ENCODE measurements around the gene HEATR5A. TPM values are rescaled to one million over a fixed set of nuclear protein-coding genes. Genes with fewer than 3 reads are reported as not detected.

Gene HEATR5A
- total and polyA plus RNA-seq, 9 of the 15 experiments (the other 6 are each of a cell fraction or from before 2014, with no cell fraction given), result 8.0 to 50.9 (median 23.0) TPM

GRCh38 chr14:31283578-31284252 lies 136.6 kb downstream of the HEATR5A start (continued):
- TF ChIP-seq ZNF77 (CRISPR knock-in tag; IDR thresholded peaks at IDR 0.05) (no peak), C11orf30 (IDR thresholded peaks at IDR 0.05; ENCODE audit: low read depth) (peak; percentile 69), HLTF (IDR thresholded peaks at IDR 0.05) (no peak), HDAC1 (IDR thresholded peaks at IDR 0.05) (no peak), STAT5A (IDR thresholded peaks at IDR 0.05; ENCODE audit: borderline replicate concordance, low read length) (no peak), RBM17 (IDR thresholded peaks at IDR 0.05; ENCODE audit: borderline replicate concordance, low read depth, low read length) (no peak), ZNF57 (CRISPR knock-in tag; IDR thresholded peaks at IDR 0.05) (no peak), CEBPB (tag; IDR thresholded peaks at IDR 0.05) (no peak), ATF4 (CRISPR knock-in tag; IDR thresholded peaks at IDR 0.05) (no peak), NEUROD1 (IDR thresholded peaks at IDR 0.05; ENCODE audit: borderline replicate concordance, low read depth, low read length, partially characterized antibody) (no peak), MGA (IDR thresholded peaks at IDR 0.05) (peak; percentile 12; the same call in 1 of the 2 replicates), MAFG (tag; conservative IDR thresholded peaks at IDR 0.05) (peak; percentile 39; the same call in 1 of the 2 replicates), THAP7 (CRISPR knock-in tag; IDR thresholded peaks at IDR 0.05) (no peak), NR2C1 (IDR thresholded peaks at IDR 0.05) (no peak), NR2C1 (tag; IDR thresholded peaks at IDR 0.05) (no peak), IRF1 (CRISPR knock-in tag; IDR thresholded peaks at IDR 0.05; ENCODE audit: borderline replicate concordance) (no peak)
